ENCODE measurements around the gene SERP1. TPM values are rescaled to one million over a fixed set of nuclear protein-coding genes. Genes with fewer than 3 reads are reported as not detected.

SERP1 gene
- total RNA-seq, 1 donor from 2014 or later = 119 TPM

GRCh38 chr3:150523538-150523937, 22.8 kb downstream of the SERP1 start:
- Histone ChIP-seq H3K9me3 (ENCODE audit: insufficient read depth, low read depth, low read length) (no peaks in the 10 kb centered on the region), H3K9ac (ENCODE audit: low read length) (no peak overlapping the region), H3K4me1 (ENCODE audit: insufficient read depth, low read length) (no peaks in the 10 kb centered on the region), H3K27ac (ENCODE audit: low read depth, low read length) (no peak overlapping the region), H3K36me3 (ENCODE audit: insufficient read depth, low read length) (no peaks in the 10 kb centered on the region), H4K20me1 (ENCODE audit: insufficient read depth, low read length) (no peaks in the 10 kb centered on the region), H2AFZ (ENCODE audit: low read depth, low read length) (no peak overlapping the region), H3K4me3 (ENCODE audit: insufficient read depth, low read depth, low read length) (no peak overlapping the region), H3K27me3 (ENCODE audit: insufficient read depth, low read length) (no peaks in the 10 kb centered on the region), H3K4me2 (ENCODE audit: low read length) (no peak overlapping the region), H3K79me2 (ENCODE audit: insufficient read depth, low read length) (no peaks in the 10 kb centered on the region)
- no peaks in the 10 kb centered on the region for H3K27me3 Mint-ChIP-seq (ENCODE audit: low read depth, unreplicated experiment)
- H3K27ac Mint-ChIP-seq (ENCODE audit: unreplicated experiment) = no peak overlapping the region
- H3K36me3 Mint-ChIP-seq (ENCODE audit: low read depth, unreplicated experiment) = peaks cover under 1% of the 10 kb centered on the region
- H3K4me3 Mint-ChIP-seq (ENCODE audit: unreplicated experiment) = no peak overlapping the region
- H3K9me3 Mint-ChIP-seq (ENCODE audit: unreplicated experiment) = no peaks in the 10 kb centered on the region
- DNase-seq (ENCODE audit: low read depth) (no peak), FAIRE-seq (no peak)
- no peak for TF ChIP-seq EZH2 (IDR thresholded peaks at IDR 0.05; ENCODE audit: insufficient read depth, low read length)
- TF ChIP-seq, protein P1, sequence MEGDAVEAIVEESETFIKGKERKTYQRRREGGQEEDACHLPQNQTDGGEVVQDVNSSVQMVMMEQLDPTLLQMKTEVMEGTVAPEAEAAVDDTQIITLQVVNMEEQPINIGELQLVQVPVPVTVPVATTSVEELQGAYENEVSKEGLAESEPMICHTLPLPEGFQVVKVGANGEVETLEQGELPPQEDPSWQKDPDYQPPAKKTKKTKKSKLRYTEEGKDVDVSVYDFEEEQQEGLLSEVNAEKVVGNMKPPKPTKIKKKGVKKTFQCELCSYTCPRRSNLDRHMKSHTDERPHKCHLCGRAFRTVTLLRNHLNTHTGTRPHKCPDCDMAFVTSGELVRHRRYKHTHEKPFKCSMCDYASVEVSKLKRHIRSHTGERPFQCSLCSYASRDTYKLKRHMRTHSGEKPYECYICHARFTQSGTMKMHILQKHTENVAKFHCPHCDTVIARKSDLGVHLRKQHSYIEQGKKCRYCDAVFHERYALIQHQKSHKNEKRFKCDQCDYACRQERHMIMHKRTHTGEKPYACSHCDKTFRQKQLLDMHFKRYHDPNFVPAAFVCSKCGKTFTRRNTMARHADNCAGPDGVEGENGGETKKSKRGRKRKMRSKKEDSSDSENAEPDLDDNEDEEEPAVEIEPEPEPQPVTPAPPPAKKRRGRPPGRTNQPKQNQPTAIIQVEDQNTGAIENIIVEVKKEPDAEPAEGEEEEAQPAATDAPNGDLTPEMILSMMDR (IDR thresholded peaks at IDR 0.05; ENCODE audit: insufficient read depth, low read depth, low read length) = no peak
- H3K4me1 Mint-ChIP-seq (ENCODE audit: low read depth, unreplicated experiment) = no peaks in the 10 kb centered on the region

- Mint-ChIP-seq H3K4me1 (ENCODE audit: low read depth, unreplicated experiment) (no peaks in the 10 kb centered on the region), H3K9me3 (ENCODE audit: unreplicated experiment) (peaks cover 9% of the 10 kb centered on the region), H3K27me3 (ENCODE audit: low read depth, unreplicated experiment) (no peaks in the 10 kb centered on the region), H3K4me3 (ENCODE audit: unreplicated experiment) (no peak overlapping the region), H3K36me3 (ENCODE audit: low read depth, unreplicated experiment) (peaks cover 3% of the 10 kb centered on the region), H3K27ac (ENCODE audit: unreplicated experiment) (no peak overlapping the region)
- Histone ChIP-seq H3K4me3 (ENCODE audit: insufficient read depth, low read depth, low read length) (no peak overlapping the region), H3K4me2 (ENCODE audit: low read length) (no peak overlapping the region), H4K20me1 (ENCODE audit: insufficient read depth, low read length) (no peaks in the 10 kb centered on the region), H3K9ac (ENCODE audit: low read length) (no peak overlapping the region), H3K27me3 (ENCODE audit: insufficient read depth, low read length) (no peaks in the 10 kb centered on the region), H2AFZ (ENCODE audit: low read depth, low read length) (no peak overlapping the region), H3K36me3 (ENCODE audit: insufficient read depth, low read length) (no peaks in the 10 kb centered on the region), H3K9me3 (ENCODE audit: insufficient read depth, low read depth, low read length) (no peaks in the 10 kb centered on the region), H3K4me1 (ENCODE audit: insufficient read depth, low read length) (no peaks in the 10 kb centered on the region), H3K27ac (ENCODE audit: low read depth, low read length) (no peak overlapping the region), H3K79me2 (ENCODE audit: insufficient read depth, low read length) (no peaks in the 10 kb centered on the region)
- DNase-seq (ENCODE audit: low read depth) (no peak), FAIRE-seq (no peak)
- TF ChIP-seq, protein P1 (IDR thresholded peaks at IDR 0.05; ENCODE audit: insufficient read depth, low read depth, low read length) = no peak
- TF ChIP-seq EZH2 (IDR thresholded peaks at IDR 0.05; ENCODE audit: insufficient read depth, low read length) = no peak
Observed at GRCh38 chr3:150521463-150521862, 24.8 kb downstream of the SERP1 start.

DNA sequence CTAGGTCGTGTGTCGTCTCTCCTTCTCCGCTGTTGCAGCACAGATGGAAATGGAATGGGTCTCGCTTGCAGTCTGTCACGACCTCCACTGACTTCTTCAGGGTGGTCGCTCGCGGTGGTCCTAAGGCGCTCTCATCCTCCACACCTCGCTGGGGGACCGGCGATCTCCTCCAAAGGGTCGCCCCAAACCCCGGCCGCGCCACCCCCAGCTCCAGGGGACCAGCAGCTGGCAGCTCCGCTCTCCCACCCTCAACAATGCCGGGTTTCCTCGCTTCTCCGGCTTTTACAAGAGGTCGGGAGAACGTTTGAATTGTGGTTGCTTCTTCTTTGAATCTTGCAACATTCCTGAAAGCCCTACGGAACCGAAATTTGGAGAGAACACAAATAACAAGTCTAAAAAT, 25.9 kb downstream of the SERP1 start:
- Histone ChIP-seq H3K9me3 (ENCODE audit: insufficient read depth, low read depth, low read length) (no peaks in the 10 kb centered on the region), H3K4me2 (ENCODE audit: low read length) (no peak overlapping the region), H3K4me1 (ENCODE audit: insufficient read depth, low read length) (no peaks in the 10 kb centered on the region), H3K27me3 (ENCODE audit: insufficient read depth, low read length) (no peaks in the 10 kb centered on the region), H3K9ac (ENCODE audit: low read length) (no peak overlapping the region), H2AFZ (ENCODE audit: low read depth, low read length) (no peak overlapping the region), H3K79me2 (ENCODE audit: insufficient read depth, low read length) (no peaks in the 10 kb centered on the region), H3K36me3 (ENCODE audit: insufficient read depth, low read length) (no peaks in the 10 kb centered on the region), H3K27ac (ENCODE audit: low read depth, low read length) (no peak overlapping the region), H4K20me1 (ENCODE audit: insufficient read depth, low read length) (no peaks in the 10 kb centered on the region), H3K4me3 (ENCODE audit: insufficient read depth, low read depth, low read length) (no peak overlapping the region)
- H3K27ac Mint-ChIP-seq (ENCODE audit: unreplicated experiment) = no peak overlapping the region
- peaks cover 9% of the 10 kb centered on the region for H3K9me3 Mint-ChIP-seq (ENCODE audit: unreplicated experiment)
- no peaks in the 10 kb centered on the region for H3K27me3 Mint-ChIP-seq (ENCODE audit: low read depth, unreplicated experiment)
- H3K4me1 Mint-ChIP-seq (ENCODE audit: low read depth, unreplicated experiment) = no peaks in the 10 kb centered on the region
- no peak overlapping the region for H3K4me3 Mint-ChIP-seq (ENCODE audit: unreplicated experiment)
- TF ChIP-seq, protein P1 (IDR thresholded peaks at IDR 0.05; ENCODE audit: insufficient read depth, low read depth, low read length) = no peak
- no peak for TF ChIP-seq EZH2 (IDR thresholded peaks at IDR 0.05; ENCODE audit: insufficient read depth, low read length)
- H3K36me3 Mint-ChIP-seq (ENCODE audit: low read depth, unreplicated experiment) = peaks cover 4% of the 10 kb centered on the region
- DNase-seq (ENCODE audit: low read depth) (no peak), FAIRE-seq (no peak)
